Stimulated activated CD8-positive, alpha-beta memory T cell treated with anti-CD3 and anti-CD28 coated beads, Interleukin-12 subunit alpha, Interleukin-12 subunit beta, amount 100 ng/mL, for 24 hours (primary cell): ENCODE data around the gene CABP5.

Experiments used
- DNase-seq: peaks from one replicate; pipeline ENCODE4 v3.0.0-alpha.2; 2020; ENCODE audit errors: extremely low read depth

The CABP5 gene

DNA sequence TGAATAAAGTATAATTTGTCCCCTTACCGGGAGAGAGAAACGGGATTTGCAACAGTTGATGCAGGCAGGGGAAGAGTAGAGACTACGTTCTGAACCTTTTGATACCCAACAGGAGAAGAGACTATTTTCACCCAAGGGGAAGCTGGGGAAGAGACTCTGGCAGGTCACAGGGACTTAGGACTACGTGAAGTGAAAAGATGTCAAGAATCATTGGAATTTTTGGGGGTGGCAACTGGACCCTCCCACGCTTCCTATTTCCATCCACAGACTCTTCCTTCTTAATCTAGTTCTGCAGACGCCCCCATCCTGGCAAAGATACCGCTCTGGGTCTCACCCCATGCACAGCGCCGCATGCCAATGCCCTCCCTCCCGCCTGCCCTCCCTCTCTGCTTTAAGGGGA, 13.8 kb downstream of the CABP5 start:
- no peak for DNase-seq

DNA sequence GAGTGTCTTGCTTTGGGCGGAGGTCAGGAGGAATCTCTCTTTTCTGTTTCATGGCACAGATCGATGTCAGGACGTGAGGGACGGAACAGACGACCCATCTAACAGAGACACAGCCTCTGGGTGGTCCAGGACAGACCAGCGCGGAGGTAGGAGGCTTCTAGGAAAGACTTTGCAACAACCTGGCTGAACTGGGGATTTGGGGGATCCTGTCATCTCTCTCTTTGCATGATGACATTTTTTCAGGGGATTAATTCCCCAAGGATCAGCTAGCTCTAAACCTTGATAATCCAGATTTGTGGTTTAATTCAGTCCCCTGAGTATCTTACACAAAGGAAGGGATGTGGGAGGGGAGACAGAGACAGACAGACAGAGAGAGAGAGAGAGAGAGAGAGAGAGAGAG, 14.4 kb downstream of the CABP5 start:
- DNase-seq: no peak

DNA sequence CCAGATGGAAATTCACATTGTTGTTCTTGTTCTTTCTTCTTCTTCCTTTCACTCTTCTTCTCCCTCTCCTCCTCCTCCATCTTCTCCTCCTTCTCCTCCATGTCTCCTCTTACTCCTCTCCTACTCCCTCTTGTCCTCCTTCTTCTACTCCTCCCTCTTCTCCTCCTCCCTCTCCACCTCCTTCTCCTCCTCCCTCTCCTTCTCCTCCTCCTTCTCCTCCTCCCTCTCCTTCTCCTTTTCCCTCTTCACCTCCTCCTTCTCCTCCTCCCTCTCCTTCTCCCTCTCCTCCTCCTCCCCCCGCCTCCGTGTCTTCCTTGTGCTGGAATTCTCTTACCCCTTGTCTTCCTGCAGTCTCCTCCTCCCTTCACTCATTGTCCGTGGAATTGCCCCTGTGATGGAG, 18.4 kb downstream of the CABP5 start:
- DNase-seq: no peak

DNA sequence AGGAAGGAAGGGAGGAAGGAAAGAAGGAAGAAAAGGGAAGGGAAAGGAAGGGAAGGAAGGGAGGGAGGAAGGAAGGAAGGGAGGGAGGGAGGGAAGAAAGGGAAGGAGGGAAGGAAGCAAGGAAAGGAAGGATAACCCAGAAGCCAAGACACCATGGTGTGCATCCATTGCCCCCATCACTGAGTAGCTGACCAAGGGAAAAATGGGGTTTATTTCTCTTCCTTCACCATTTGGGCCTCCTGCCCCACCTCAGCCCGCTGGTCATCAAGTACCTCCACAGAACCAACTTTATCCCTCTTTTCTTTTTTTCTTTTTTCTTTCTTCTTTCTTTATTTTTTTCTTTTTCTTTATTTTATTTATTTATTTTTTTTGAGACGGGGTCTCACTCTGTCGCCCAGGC, 20.4 kb downstream of the CABP5 start:
- no peak for DNase-seq

DNA sequence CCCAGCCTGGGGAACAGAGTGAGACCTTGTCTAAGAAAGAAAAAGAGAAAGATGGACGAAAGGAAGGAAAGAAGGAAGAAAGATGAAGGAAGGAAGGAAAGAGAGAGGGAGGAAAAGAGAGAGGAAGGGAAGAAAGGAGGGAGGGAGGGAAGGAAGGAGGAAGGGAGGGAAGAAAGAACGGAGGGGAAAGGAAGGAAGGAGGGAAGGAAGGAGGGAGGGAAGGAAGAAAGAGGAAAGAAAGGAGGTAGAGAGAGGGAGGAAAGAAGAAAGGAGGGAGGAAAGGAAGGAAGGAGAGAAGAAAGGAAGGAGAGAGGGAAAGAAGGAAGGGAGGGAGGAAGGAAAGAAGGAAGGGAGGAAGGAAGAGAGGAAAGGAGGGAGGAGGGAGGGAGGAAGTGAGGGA, 20.9 kb downstream of the CABP5 start:
- no peak for DNase-seq

DNA sequence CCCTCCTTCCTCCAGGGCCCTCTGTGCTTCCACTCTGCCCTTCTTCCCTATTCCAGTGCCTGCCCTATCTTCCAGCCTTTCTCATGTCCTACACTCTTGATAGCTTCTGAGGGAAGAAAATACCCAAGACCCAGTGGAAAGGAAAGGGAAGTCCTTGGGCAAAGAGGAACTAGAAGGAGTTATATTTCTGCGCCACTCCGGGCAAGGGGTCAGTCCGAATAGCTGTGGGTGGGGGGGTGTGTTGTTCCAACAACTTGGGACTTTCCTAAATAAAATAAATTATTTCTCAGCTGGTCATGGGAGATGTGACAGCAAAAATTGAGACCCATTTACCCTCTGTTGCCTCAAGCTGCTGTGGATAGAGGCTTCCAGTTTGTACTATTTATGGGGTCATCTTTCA, 23.2 kb downstream of the CABP5 start:
- DNase-seq: no peak

DNA sequence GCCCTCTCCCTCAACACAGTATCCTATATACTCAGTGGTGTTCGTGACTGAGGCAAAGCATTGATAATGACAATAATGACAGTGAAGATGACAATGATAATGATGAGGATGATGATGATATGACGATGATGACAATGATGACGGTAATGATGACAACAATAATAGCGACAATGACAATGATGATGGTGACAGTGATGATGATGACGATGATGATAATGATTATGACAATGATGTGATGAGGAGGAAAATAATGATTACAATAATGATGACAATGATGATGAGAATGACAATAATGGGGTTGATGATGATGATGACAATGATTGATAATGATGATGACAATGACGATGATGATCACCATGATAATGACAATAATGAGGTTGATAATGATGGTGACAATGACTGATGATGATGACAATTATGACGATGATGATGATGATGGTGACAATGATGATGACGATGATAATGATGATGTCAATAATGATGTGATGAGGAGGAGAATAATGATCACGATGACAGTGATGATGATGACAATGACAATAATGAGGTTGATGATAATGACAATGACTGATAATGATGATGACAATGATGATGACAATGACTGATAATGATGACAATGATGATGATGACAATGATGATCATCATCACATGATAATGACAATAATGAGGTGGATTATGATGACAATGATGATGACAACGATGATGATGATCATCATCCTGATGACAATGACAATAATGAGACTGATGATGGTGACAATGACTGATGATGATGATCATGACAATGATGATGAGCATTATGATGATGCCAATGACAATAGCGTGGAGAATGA, 32.7 kb downstream of the CABP5 start:
- DNase-seq: no peak

DNA sequence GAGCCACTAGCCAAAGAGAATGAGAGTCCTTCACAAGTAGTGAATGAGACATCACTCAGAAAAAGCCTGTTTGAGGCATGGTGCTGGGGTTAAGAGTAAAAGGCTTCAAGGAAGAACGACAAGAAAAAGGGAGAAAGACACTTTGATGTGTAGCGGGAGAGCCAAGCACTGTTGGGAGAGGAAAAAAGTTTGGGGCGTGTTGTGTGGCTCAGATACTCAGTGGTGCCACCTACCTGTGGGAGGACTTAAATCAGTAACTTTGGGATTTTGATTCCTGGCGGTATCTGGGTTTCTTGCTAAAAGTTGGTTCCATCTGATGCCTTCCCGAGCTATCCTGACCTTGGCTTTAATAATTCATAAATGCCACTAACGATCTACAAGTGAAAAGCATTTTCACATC, 37.1 kb downstream of the CABP5 start:
- DNase-seq: no peak

DNA sequence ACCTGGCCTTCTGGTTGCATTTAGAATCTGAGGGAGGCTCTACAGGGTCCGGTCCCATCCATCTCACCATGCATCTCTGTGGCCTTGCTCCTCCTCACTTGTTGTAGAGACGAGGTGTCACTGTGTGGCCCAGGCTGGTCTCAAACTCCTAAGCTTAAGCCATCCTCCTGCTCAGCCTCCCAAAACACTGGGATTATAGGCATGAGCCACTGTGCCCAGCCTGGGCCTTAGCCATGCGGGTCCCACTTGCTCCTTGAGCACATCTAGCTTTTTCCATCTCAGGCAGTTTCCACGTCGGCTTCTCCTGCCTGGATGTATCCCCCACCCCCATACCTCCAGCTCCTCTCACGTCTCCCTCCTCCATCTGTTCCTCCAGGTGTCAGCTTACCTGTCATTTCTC, 39.6 kb downstream of the CABP5 start:
- no peak for DNase-seq

DNA sequence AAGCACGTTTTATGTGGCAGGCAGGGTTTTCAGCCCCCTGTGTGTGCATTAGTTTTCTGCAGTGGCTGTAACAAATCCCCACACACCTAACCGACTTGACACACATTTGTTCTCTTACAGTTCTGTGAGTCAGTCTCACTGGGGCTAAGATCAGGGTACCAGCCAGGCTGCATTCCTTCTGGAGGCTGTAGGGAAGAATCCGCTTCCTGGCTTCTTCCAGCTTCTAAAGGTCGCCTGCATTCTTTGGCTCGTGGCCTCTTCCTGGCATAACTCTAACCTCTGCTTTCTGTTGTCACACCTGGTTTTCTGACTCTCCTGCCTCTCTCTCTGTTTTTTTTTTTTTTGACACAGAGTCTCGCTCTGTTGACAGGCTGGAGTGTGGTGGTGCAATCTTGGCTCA, 43.0 kb downstream of the CABP5 start:
- no peak for DNase-seq

DNA sequence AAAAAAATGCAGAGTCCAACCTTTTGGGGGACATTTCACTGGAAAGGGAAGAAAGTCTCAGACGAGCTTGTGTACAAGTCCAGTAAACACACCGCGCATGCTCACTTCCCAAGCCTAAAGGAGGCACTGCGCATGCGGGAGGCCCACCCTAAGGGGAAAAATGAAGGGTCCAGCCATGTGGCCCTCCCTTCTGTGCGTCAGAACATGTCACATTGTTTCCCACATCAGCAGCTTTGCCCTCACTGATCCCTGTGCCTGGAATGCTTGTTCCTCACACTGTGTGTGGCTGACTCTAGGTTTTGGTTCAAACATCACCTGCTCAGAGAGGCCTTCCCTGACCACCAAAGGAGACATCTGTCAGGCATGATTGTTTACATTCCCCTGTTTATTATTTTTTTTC, 45.1 kb downstream of the CABP5 start:
- DNase-seq: no peak

DNA sequence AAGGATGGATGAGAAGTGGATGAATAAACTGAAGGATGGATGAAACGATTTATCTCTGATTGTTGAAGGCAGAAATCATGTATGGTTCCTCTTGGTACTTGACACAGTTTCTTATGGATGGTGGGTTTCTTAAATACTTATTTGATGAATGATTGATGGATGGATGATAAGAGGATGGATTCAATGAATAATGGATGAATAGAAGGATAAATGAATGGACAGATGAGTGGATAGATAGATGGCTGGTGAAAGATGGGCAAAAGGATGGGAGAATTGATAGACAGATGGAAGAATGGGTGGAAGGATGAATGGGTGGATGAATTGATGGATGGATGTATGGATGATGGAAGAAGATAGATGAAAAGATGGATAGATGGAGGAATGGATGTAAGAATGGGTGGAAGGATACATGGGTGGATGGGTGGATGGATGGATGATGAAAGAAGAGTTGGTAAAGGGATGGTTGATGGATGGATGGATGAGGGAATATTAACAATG, 47.6 kb downstream of the CABP5 start:
- DNase-seq: no peak

DNA sequence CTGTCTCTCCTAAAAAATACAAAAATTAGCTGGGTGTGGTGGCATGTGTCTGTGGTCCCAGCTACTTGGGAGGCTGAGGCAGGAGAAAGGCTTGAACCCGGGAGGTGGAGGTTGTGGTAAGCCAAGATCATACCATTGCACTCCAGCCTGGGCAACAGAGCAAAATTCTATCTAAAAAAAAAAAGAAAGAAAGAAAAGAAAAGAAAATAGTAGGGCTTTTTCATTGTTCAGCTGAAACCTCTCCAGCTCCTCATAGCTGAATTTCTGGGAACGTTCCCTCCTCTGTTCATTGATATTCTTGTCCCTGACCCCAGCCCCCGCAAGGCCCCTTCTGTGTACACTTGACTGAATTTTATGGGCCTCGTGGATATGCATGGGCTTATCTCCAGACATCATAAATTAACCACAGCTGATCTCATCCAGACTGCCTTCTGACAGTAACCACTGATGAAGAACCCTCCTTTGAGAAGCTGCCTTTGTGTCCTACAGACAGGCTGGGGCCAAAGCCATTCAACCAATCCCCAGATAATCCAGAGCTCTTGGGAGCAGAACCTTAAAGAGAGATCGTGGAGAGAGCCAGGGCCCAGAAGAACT, 49.6 kb downstream of the CABP5 start, which contains the start of gene ELSPBP1:
TSS of gene ELSPBP1 (plus strand) at position 424 of the 594 bp plus-strand sequence. CDS start 14,036 bp downstream, outside the sequence.
- DNase-seq: no peak

DNA sequence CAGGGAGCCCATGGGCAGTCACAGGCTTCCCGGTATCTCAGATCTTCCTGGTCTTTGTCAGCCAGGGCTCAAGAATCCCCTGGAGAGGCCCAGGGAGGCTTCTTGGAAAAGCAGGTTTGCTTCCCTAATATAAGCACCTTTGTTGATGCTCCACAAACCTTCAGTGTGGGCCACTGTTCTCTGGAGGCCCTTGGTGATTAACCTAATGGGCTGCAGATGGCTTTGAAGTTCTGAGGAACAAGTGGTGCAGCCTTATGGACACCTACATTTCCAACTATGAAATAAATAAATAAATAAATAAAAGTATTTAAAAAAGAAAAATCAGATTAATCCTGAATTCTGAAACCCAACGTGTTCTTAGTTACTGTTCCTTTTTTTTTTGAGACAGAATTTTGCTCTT, 51.8 kb downstream of the CABP5 start, which contains the start of gene BSPH1:
TSS of gene BSPH1 (minus strand) at position 101 of the 400 bp plus-strand sequence. CDS start at position 12, 89 bp downstream.
- no peak for DNase-seq

DNA sequence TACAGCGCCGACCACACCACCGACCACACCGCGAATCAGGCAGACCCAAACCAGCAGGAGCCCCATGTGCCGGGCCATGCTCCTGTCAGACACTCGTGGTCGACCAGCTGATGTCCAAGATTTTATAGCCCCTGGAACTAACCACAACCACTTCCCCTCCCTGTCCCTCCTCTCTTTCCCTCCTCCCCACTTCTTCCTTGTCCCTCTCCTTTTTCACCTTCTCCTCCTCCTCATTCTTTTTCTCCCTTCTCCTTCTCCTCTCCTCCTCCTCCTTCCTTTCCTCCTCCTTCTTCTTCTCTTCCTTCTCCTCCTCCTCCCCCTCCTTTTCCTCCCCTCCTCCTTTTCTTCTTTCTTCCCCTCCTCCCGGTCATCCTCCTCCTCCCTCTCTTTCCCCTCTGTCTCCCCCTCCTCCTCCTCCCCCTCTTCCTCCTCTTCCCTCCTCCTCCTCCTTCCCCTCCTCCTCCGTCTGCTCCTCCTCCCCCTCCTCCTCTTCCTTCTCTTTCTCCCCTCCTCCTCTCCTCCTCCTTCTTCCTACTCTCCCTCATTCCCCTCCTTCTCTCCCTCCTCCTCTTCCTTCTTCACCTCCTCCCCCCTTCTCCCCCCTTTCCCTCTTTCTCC, 52.6 kb downstream of the CABP5 start:
- DNase-seq: no peak
